Smooth muscle cell (in vitro differentiated cells): ENCODE measurements around the gene FHAD1. TPM values are rescaled to one million over a fixed set of nuclear protein-coding genes. Genes with fewer than 3 reads are reported as not detected.
A peak's percentile ranks its signal among the peaks of the same experiment; 100 is the strongest.

Source experiments
- DNase-seq: peaks from one replicate; lab custom pipeline; 2025; ENCODE audit not compliant: unreplicated experiment; lab: John Stamatoyannopoulos, UW
- H2AFZ ChIP-seq: fragments of 200-600 bp; sonication (generic); 2 replicates; pipeline ENCODE4 v1.6.0; 2016; ENCODE audit warnings: antibody characterized with exemption, low read depth, mild to moderate bottlenecking
- H3F3A ChIP-seq: fragments of 200-600 bp; sonication (generic); 2 replicates; pipeline ENCODE4 v1.6.0; 2017; ENCODE audit warnings: antibody characterized with exemption, low read depth
- H3K27ac ChIP-seq: fragments of 200-600 bp; sonication (generic); 2 replicates; pipeline ENCODE4 v1.5.1; 2016; ENCODE audit warnings: low read depth, mild to moderate bottlenecking
- H3K27me3 ChIP-seq: fragments of 200-600 bp; sonication (generic); 2 replicates; pipeline ENCODE4 v1.6.1; 2016; ENCODE audit warnings: low read depth, mild to moderate bottlenecking
- H3K36me3 ChIP-seq: fragments of 200-600 bp; sonication (generic); 2 replicates; pipeline ENCODE4 v1.5.1; 2016; ENCODE audit warnings: low read depth
- H3K4me1 ChIP-seq: fragments of 200-600 bp; sonication (generic); 2 replicates; pipeline ENCODE4 v1.5.1; 2016; ENCODE audit warnings: low read depth
- H3K4me2 ChIP-seq: fragments of 200-600 bp; sonication (generic); 2 replicates; pipeline ENCODE4 v1.6.0; 2016; ENCODE audit warnings: mild to moderate bottlenecking
- H3K4me3 ChIP-seq: fragments of 200-600 bp; sonication (generic); 2 replicates; pipeline ENCODE4 v1.5.1; 2016; ENCODE audit warnings: mild to moderate bottlenecking
- H3K79me2 ChIP-seq: fragments of 200-600 bp; sonication (generic); 2 replicates; pipeline ENCODE4 v1.6.0; 2016; ENCODE audit warnings: low read depth, mild to moderate bottlenecking
- H3K9ac ChIP-seq: fragments of 200-600 bp; sonication (generic); 2 replicates; pipeline ENCODE4 v1.6.0; 2016; ENCODE audit warnings: low read depth
- H3K9me3 ChIP-seq: fragments of 200-600 bp; sonication (generic); replicated peaks from 2 replicates; pipeline ENCODE4 v1.5.1; 2016; ENCODE audit warnings: low read depth
- H4K20me1 ChIP-seq: fragments of 200-600 bp; sonication (generic); 2 replicates; pipeline ENCODE4 v1.6.0; 2016; ENCODE audit warnings: low read depth
- CTCF ChIP-seq: fragments of 200-600 bp; sonication (generic); IDR thresholded peaks from 2 replicates; pipeline ENCODE4 v1.5.1; 2017; ENCODE audit warnings: borderline replicate concordance, mild to moderate bottlenecking, antibody characterized with exemption; ENCODE audit not compliant: insufficient read depth, poor library complexity, severe bottlenecking
- WGBS: methylation state at CpG from one replicate; pipeline ENCODE4 v1.1.7; 2016; ENCODE audit warnings: low lambda C conversion rate; 5-methylcytosine and 5-hydroxymethylcytosine counted together
- polyA plus RNA-seq: library from polyadenylated mRNA; unstranded; fragments of >200 nt; fragmentation: Nextera tagmentation; extraction: Ambion mirVana; gene quantifications from 2 replicates; pipeline ENCODE4 v1.2.1, GENCODE V29; 2016
- total RNA-seq: library from RNA; depleted of rRNA; stranded (reverse); fragments of >200 nt; gene quantifications from 2 replicates; pipeline ENCODE4 v1.2.3, GENCODE V29; 2014

The FHAD1 gene
- total and polyA plus RNA-seq, 2 experiments from 2014 or later: 0.33 TPM; not detected in 1

GRCh38 chr1:15337656-15338402 lies 90.8 kb downstream of the FHAD1 start:
- Histone ChIP-seq H3K9ac (no peak overlapping the region), H3K27me3 (peaks cover 29% of the 10 kb centered on the region)

GRCh38 chr1:15339570-15339969 lies 92.5 kb downstream of the FHAD1 start:
- Histone ChIP-seq H3F3A (peaks cover 18% of the 10 kb centered on the region), H3K27me3 (peaks cover 21% of the 10 kb centered on the region), H3K4me2 (no peak overlapping the region), H3K9me3 (no peaks in the 10 kb centered on the region), H4K20me1 (no peaks in the 10 kb centered on the region), H3K36me3 (no peaks in the 10 kb centered on the region), H3K27ac (no peak overlapping the region), H3K79me2 (no peaks in the 10 kb centered on the region), H3K9ac (no peak overlapping the region), H3K4me3 (no peak overlapping the region), H2AFZ (no peak overlapping the region), H3K4me1 (no peaks in the 10 kb centered on the region)
- DNase-seq: no peak
- no peak for TF ChIP-seq CTCF
- 95% methylated on average over 4 of the region's 4 CpGs for WGBS

More at GRCh38 chr1:15337656-15338402, 90.8 kb downstream of the FHAD1 start:
- Histone ChIP-seq H3K4me3 (no peak overlapping the region), H2AFZ (no peak overlapping the region), H3K27ac (no peak overlapping the region), H3K9me3 (no peaks in the 10 kb centered on the region), H3K36me3 (no peaks in the 10 kb centered on the region), H3K4me1 (no peaks in the 10 kb centered on the region), H3K4me2 (peak overlapping the region; percentile 33), H3K79me2 (no peaks in the 10 kb centered on the region), H3F3A (peaks cover 18% of the 10 kb centered on the region), H4K20me1 (no peaks in the 10 kb centered on the region)
- TF ChIP-seq CTCF: no peak
- 42% methylated on average over 17 of the region's 17 CpGs for WGBS
- DNase-seq: no peak

GRCh38 chr1:15341228-15341627 lies 94.2 kb downstream of the FHAD1 start:
- no peaks in the 10 kb centered on the region for H3K9me3 ChIP-seq
- peak overlapping the region; percentile 24 for H2AFZ ChIP-seq
- peak overlapping the region; percentile 80 for H3K4me2 ChIP-seq
- H3F3A ChIP-seq: peaks cover 18% of the 10 kb centered on the region
- WGBS: 78% methylated on average over 2 of the region's 2 CpGs
- no peaks in the 10 kb centered on the region for H3K79me2 ChIP-seq
- H3K4me3 ChIP-seq: no peak overlapping the region
- no peaks in the 10 kb centered on the region for H3K36me3 ChIP-seq
- no peaks in the 10 kb centered on the region for H4K20me1 ChIP-seq
- peak overlapping the region; percentile 69 for H3K27ac ChIP-seq
- no peak overlapping the region for H3K9ac ChIP-seq
- peaks cover 5% of the 10 kb centered on the region for H3K27me3 ChIP-seq
- DNase-seq: no peak
- H3K4me1 ChIP-seq: no peaks in the 10 kb centered on the region
- no peak for TF ChIP-seq CTCF
